ENCODE measurements around the gene KRT75.

Gene KRT75

GRCh38 chr12:52439845-52440244, 5.7 kb upstream of the KRT75 start:
- DNase-seq = no peak

DNA sequence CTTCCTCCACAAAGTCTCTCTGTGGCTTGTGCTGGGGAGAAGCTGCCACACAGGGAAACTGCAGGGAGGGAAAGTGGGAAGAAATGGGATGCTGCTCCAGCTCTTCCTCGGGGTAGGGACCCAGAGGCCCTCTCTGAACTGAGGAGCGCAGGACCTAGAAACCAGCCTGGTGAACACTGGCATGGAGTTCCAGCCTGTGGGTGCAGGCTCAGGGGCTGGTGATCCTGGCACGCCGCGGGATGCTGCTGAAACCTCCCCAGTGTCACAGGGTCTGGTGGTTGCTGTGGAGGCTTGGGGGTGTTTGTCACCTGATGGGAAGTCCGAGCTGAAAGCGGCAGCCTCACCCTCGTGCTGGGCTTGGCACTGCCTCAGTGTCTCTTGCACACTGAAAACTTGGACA, 5.2 kb upstream of the KRT75 start:
- no peak for DNase-seq

DNA sequence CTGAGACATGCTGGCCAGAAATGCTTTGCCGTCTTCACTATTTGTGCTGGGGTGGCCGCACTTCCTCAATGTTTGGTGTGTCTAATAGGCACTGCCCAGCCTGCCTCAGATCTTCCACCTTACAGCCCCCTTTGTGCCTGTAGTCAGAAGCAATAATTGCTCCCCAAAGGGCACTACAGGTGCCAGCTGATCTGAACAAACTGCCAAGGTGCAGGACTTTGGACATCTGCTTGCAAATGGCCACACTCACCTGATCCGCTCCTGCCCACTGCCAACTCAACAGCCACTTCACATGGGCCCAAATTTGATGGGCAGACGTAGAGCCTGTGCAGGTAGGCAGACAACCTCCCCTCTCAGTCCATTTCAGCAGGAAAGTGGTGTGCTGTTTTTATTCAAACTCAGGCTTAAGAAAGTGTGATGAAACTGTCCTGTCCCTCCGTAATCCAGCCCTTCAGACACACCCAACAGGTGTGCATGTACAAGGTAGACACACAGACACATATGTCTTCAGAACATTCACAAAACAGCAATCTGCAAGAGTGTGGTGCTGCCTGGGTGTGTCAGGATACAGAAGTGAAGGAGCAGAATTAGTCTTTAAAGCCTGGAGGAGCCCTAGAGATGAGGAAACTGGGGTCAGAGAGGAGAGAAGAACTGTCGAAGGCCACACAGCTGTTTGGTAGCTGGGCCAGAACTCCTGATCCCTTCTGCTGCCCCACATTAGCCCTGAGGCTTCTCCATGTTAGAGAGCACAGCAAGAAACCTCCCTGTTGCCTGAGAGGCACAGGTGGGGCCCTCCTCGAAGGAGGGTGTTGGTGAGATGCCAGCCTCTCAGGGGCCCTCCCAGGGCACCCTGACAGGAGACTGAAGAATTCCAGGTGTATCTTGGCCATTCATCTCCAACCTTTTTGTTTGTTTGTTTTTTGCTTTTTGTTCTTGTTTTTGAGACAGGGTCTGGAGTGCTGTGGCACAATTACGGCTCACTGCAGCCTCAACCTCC, 4.4 kb upstream of the KRT75 start:
- DNase-seq = no peak

DNA sequence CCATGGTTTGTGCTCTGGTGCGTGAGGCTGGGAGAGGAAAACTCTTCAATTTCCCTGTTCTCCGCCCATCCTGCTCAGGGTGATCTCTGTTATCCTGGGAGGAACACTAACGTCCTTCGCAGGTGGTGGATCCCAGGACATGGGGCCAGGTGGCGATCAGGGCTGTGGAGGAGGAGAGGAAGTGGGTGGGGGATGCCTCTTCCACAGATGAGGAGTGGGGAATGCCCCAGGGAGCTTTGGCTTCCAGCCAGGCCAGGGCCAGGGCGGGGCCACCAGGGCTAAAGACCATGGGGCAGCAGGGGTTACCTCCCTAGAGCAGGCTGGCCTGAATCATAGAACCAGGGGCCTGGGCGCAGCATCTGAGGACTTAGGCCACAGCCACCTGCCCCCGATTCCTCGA, 3.3 kb upstream of the KRT75 start:
- no peak for DNase-seq

- no peak for DNase-seq
These were observed 2.8 kb upstream of the KRT75 start for GRCh38 chr12:52436828-52437474.

- no peak for DNase-seq
These were observed 2.0 kb upstream of the KRT75 start for GRCh38 chr12:52436000-52436827.

DNA sequence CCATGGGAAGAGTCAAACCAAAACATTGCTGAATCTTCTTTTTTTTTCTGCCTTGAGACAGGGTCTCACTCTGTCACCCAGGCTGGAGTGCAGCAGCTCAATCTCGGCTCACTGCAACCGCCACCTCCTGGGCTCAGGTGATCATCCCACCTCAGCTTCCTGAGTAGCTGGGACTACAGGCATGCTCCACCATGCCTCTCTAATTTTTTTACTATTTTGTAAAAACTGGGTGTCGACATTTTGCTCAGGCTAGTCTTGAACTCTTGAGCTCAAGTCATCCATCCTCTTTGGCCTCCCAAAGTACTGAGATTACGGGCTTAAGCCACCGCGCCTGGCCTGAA, 1.5 kb upstream of the KRT75 start:
- no peak for DNase-seq

GRCh38 chr12:52434760-52435530, 774 bp upstream of the KRT75 start:
- peak in 2 of 4 experiments; percentile 7 to 35 for DNase-seq

GRCh38 chr12:52433501-52434080, 580 bp downstream of the KRT75 start:
- no peak for DNase-seq

DNA sequence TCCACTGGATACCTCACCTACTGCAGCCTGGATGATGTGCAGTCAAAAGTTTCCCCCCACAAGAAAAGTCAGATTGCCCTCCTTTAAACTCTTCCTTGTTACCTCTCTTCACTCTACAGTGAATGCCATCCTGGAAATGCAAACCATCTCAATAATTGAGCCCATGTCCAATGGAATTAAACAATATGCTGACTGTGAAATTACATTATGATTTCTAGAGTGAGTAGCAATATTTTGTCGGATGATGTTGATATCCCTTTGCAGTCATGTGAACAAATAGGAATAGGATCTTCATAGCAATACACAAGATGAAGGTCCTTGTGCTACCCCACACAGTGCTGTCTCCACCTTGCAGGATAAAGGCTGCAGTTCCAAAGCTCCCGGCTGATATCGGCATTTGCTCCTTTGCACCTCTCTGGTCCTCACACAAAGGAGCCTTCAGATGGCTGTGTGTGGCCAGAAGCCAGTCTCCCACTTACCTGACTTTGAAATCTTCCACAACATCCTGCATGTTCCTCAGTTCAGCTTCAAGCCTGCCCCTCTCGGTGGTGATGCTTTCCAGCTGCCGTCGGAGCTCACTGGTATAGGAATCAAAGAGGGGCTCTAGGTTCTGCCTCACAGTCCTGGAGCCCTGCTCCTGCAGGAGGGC, 1.5 kb downstream of the KRT75 start:
- no peak for DNase-seq

GRCh38 chr12:52428121-52428520, 6.0 kb downstream of the KRT75 start:
- DNase-seq = no peak

GRCh38 chr12:52427083-52427482, 7.1 kb downstream of the KRT75 start:
- DNase-seq = no peak

DNA sequence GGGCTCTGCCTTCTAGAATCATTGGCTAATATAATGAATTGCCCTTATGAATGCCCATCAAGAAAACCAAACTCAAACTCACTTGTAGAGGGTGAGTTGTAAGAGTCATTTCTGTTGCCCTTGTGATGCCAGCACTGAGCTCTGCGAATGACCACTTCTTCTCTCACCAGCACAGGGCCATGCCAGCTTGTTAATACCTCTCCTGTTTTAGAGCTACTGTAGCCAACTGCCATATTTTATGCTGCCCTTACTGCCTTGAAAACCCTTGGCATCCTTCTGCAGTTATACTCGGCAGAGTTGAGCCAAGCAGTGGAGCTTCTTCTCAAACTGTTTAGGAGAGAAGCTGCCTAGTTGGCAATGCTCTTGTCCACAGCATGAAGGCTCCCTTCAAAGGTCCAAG, 8.1 kb downstream of the KRT75 start:
- no peak for DNase-seq

- no peak for DNase-seq
These were observed 8.7 kb downstream of the KRT75 start for GRCh38 chr12:52425466-52425865.

- DNase-seq = no peak
These were observed 10.3 kb downstream of the KRT75 start for GRCh38 chr12:52423661-52424500.

DNA sequence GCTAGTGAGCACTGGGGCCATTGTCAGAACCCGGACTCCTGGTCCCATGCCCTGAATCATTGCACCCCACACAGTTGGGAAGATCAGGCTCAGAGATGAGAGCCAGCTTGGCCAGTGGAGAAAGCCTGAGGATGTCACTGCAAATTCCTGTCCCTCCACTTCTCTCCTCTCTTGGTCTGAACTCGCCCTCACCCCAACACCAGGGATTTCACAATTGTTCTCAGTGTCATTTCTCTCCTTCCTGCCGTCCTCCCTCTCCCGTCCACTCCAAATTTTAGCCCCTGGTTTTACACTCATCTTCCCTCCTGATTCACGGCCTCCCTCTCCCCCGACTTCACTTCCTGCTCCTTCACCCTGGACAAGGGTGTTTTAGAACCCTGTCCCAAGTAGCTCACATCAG, 11.1 kb downstream of the KRT75 start:
- no peak for DNase-seq

DNA sequence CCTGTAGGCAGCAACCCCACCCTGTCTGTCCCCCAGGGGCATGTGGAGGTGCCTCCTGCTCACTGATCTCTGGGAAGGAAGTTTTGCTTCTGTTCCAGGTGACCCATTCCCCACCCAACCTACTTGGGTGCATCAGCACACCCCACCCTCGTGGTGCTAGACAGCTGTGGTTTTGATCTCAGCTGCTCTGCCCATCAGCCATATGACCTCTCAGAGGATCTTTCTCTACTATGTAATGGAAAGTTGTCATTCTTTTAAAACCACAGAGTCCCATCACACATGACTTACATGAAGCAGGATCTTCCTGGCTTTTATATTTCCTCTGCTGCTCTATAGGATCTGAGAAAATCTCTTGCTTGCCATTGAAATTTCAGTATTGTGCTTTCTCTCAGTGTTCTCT, 14.5 kb downstream of the KRT75 start:
- DNase-seq = no peak

GRCh38 chr12:52418576-52419110, 15.5 kb downstream of the KRT75 start:
- DNase-seq = no peak

DNA sequence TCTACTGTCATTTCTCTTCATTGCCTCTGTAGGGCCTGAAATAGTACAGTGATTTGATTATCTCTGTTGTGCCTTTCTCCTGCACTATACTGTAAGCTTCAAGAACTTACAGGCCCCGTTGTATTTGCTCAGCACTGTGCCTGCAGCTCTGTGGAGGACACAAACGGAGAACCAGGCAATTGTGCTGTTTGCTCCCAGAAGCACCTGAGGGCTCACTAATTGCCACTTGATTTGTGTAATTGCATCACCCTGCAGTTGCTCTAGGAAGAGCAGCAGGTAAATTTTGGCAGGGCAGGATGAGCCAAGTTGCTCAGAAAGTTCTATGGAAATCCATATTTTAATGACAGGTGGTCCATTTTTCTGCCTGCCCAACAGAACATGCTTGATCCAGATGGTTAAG, 16.4 kb downstream of the KRT75 start:
- no peak for DNase-seq

- DNase-seq = no peak
These were observed 17.4 kb downstream of the KRT75 start for GRCh38 chr12:52416795-52417194.

All from suppressor macrophage (primary cell).